Activated CD8-positive, alpha-beta memory T cell treated with anti-CD3 and anti-CD28 coated beads, Interleukin-2, amount 50 U/mL, for 1 hour (primary cell): ENCODE results near the gene HLA-DOB.
A peak's percentile ranks its signal among the peaks of the same experiment; 100 is the strongest.

Source experiments
- DNase-seq: peaks from one replicate; pipeline ENCODE4 v3.0.0-alpha.2; 2020; ENCODE audit errors: extremely low read depth

Gene HLA-DOB

GRCh38 chr6:32843979-32844838 lies 27.4 kb upstream of the HLA-DOB start, which contains the start of gene PSMB8:
TSS of gene PSMB8 (minus strand) at chr6:32844047. CDS start at chr6:32843996, 51 bp downstream.
- peak; percentile 99 for DNase-seq

DNA sequence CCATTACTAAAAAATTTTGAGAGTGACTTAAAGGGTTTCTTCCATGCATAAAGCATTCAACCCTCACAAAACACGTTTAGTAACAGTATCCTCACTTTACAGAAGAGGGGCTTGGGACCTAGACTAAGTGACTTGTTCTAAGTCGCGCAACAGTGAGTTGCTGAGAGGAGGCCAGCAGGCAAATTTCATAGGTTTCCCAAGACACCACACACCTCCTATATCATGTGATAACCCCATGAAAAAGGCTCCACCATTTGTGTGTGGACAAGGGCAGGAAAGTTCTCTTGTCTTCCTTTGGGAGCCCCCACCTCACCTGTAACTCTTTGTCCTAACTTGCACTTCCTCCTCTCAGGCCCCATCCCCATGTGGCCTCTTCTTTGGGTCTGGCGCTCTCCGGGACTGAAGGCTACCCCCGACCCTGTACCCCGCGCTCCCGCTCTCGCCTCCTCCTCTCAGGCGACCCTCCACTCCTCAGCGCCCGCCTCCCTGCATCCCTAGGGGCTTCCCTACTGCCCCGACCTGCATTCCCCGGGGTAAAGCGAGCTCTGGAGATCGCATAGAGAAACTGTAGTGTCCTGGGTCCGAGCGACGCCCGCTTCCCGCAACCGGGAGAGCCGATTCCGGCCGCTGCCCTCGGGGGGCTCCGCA lies 26.7 kb upstream of the HLA-DOB start:
- DNase-seq: no peak

DNA sequence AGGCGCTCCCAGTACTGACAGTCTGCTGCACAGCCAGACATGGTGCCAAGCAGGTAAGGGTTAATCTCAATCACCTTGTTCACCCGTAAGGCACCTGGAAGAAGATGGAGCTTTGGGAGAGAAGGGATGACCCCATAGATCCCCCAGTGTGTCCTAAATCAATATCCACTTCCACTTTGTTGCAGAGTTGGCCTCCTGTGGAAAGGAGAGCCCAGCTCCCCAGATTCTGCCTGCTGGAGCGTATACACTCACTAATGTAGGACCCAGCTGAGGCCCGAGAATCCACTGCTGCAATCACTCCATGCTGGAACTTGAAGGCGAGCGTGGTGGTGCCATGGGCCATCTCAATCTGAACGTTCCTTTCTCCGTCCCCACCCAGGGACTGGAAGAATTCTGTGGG lies 25.9 kb upstream of the HLA-DOB start:
- no peak for DNase-seq

- no peak for DNase-seq
Measured at GRCh38 chr6:32842021-32842650, 25.3 kb upstream of the HLA-DOB start.

- no peak for DNase-seq
Measured at GRCh38 chr6:32840604-32841246, 23.9 kb upstream of the HLA-DOB start.

- no peak for DNase-seq
Measured at GRCh38 chr6:32839356-32839755, 22.6 kb upstream of the HLA-DOB start.

- peak; percentile 89 for DNase-seq
Measured at GRCh38 chr6:32838114-32838958, 21.5 kb upstream of the HLA-DOB start, which contains the start of gene TAP2. TSS of gene TAP2 (minus strand) at chr6:32838739. CDS start at chr6:32838233, 506 bp downstream.

DNA sequence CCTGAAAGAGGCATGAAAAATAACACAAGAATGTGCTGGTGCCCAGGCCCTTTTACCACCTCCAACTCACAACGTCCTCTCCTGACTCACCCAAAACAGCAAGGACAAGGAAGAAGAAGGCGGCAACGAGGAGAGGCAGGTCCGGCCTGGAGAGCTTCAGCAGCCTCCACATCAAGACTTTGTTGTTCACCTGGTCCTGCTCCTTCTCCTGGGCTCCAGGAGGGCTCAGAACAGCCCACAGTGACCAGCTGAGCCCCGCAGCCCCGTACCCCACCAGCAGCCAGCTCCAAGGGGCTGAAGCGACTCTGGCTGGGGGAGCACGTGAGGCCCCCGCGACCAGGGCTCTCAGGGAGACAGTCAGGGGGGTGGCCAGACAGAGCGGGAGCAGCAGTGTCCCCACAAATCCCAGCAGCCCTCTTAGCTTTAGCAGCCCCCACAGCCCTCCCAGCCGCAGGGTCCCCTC lies 20.9 kb upstream of the HLA-DOB start:
- DNase-seq: no peak

DNA sequence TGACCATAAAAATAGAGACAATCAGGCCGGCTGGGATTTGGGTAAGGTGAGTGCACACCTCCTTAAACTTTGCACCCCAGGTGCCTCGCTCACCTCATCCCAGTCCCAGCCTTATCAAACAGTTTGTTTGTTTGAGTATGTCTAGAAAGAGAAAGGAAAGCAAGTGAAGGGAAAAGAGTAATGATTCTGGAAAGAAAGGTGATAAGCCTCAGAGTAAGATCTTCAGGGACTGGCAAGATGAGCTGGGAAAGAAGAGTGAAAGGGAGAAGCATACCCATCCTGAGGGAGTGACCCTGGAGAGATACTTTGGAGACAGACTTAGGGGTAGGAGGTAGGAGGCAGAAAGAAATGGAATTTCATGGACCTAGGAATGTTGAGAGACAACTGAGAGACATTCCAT lies 20.1 kb upstream of the HLA-DOB start:
- DNase-seq: no peak

- no peak for DNase-seq
Measured at GRCh38 chr6:32835167-32835893, 18.5 kb upstream of the HLA-DOB start.

DNA sequence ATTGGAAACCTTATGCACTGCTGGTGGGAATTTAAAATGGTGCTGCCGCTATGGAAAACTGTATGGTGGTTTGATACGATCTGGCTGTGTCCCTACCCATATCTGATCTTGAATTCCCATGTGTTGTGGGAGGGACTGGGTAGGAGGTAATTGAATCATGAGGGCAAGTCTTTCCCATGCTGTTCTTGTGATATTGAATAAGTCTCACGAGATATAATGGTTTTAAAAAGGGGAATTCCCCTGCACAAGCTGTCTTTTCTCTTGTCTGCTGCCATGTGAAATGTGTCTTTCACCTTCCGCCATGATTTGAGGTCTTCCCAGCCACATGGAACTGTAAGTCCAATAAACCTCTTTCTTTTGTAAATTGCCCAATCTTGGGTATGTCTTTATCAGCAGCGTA lies 16.9 kb upstream of the HLA-DOB start:
- DNase-seq: no peak

DNA sequence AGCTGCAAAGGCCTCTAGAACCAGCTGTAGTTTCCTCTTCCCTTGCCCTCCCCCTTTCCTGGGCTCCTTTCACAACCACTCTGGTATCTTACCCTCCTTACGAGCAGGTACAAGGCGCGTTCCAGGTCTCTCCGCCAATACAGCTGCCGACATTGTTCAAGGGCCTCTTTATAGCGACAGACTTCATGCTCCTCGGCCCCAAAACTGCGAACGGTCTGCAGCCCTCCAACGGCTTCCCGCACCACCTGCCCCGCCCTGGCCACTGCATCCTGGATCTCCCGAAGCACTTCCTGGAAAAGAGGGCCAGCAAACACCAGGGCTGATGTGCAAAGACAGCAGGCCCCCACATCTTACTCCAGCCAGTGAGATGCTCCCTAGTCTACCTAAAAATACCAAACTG lies 15.7 kb upstream of the HLA-DOB start:
- DNase-seq: no peak

DNA sequence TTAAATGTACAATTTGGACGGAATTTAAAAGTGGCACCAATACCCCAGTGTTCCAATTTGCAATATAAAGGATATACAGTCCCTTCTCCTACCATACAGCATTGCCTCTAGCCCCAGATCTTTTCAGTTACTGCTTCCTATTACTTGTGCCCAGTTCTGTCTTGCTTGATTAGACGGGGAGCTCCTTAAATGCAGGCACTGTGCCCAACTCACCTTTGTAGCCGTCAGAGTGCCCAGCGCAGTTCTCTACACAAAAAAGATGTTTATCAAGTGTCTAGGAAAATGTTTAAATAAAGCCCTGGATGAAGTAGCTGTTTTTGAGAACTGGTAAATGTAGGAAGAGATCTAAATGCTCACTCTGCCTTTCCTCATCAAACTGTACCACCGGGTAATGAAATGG lies 14.1 kb upstream of the HLA-DOB start:
- no peak for DNase-seq

GRCh38 chr6:32830017-32830416 lies 13.2 kb upstream of the HLA-DOB start:
- DNase-seq: no peak

GRCh38 chr6:32829495-32829894 lies 12.7 kb upstream of the HLA-DOB start:
- no peak for DNase-seq

DNA sequence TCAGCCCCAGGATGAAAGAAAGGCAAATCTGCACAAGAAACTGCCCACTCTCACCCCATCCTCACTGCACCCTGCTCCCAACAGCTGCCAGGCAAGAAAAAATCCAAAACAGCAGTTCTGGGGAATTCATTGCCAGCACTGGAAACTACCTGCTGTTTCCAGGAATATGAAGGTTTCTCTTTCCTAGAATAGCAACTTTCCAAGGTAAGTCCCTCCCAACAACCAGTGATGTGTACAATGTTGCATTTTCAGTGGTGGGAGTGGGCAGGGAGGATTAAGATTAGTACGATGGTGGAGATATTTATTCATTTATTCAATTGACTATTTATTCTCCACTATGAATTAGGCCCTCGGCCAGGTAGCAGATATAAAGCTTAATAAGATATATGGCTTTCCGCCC lies 10.2 kb upstream of the HLA-DOB start:
- no peak for DNase-seq

DNA sequence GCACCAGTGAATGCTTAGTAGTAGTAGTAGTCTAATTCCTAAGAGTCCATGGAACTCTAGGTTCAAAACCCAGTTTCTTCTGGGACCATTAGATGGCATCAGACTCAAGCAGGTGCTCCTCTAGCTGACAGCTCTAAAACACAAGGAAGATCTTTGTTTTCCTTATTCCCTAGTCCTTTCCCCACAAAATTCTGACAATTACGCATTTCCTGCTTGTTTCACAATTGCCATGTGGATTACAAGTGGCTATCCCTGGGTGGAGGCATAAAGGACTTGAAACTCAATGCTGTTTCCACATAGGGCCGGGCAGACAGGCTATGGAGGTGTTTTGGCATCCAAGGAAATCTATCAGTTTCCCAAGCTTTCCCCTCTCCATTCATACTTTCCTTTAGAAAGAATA lies 9.2 kb upstream of the HLA-DOB start:
- DNase-seq: no peak

DNA sequence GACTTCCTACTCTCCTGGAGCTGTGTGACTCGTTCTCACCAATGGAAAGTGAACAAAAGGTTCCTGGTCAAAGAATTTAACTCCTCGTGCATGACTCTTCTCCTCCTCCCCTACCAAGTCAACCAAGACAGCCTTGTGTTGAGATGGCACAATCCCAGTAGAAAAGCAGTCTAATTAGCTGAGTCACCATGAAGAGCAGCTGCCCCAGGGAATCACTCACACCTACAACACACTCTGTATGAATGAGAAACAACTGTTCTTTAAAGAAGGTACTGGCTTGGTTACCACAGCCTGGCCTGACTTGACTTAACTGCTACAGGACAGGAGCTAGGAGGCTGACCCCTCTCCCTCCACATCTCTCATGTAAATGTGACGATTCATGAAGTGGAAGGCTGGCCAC lies 2.9 kb upstream of the HLA-DOB start:
- no peak for DNase-seq

- no peak for DNase-seq
Measured at GRCh38 chr6:32818867-32819266, 2.1 kb upstream of the HLA-DOB start.

- no peak for DNase-seq
Measured at GRCh38 chr6:32815996-32816395, 806 bp downstream of the HLA-DOB start.
